IPS-18a (cell line): ENCODE measurements around the gene FLRT1.

Experiments used
- H3K27ac ChIP-seq: one replicate; pipeline ENCODE4 v1.5.1; 2013; ENCODE audit warnings: low read length
- H3K27me3 ChIP-seq: one replicate; pipeline ENCODE4 v1.6.1; 2013; ENCODE audit warnings: mild to moderate bottlenecking, low read length; ENCODE audit not compliant: control insufficient read depth, insufficient read depth
- H3K36me3 ChIP-seq: one replicate; pipeline ENCODE4 v1.6.1; 2013; ENCODE audit warnings: low read depth, low read length; ENCODE audit not compliant: control insufficient read depth
- H3K4me1 ChIP-seq: one replicate; pipeline ENCODE4 v1.6.1; 2013; ENCODE audit warnings: low read depth, low read length; ENCODE audit not compliant: control insufficient read depth
- H3K4me3 ChIP-seq: one replicate; pipeline ENCODE4 v1.5.1; 2013; ENCODE audit warnings: low read length
- H3K9ac ChIP-seq: one replicate; pipeline ENCODE4 v1.6.1; 2013; ENCODE audit warnings: mild to moderate bottlenecking, low read length, moderate library complexity
- H3K9me3 ChIP-seq: one replicate; pipeline ENCODE4 v1.6.1; 2013; ENCODE audit warnings: low read depth, low read length; ENCODE audit not compliant: control insufficient read depth

Gene FLRT1

DNA sequence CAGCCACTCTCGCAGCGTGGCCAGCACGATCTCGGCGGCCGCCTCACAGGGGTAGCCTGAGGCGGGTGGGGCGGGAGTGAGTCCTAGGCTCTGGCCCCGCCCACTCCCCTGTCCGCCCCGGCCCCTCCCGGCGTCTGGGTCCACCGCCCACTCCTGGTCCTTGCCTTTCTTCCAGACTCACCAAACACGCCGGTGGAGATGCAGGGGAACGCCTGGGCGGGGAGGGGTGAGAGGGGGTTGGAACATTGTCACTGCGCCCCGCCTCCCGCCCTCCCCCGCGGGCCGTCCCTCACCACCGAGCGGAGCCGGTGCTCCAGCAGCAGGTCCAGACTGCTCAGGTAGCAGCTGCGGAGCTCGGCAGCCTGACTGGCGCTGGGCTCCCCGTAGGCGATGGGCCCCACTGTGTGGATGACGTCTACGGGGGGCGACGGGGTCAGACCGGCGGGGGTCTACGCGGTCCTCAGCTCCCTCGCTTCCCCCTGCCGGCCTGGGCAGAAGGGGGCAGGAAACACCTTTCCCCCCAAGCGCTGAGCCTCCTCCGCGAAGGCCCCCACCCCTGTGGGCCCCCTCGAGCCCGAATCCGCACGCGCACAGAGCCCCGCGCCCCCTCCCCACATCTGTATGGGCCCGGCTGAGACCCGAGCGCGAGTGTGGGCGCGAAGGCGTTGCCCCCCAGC, 36.2 kb upstream of the FLRT1 start:
- Histone ChIP-seq H3K27me3 (peaks cover 31% of the 10 kb centered on the region), H3K27ac (no peak overlapping the region), H3K4me3 (peak overlapping the region; percentile 56), H3K36me3 (peaks cover 20% of the 10 kb centered on the region), H3K4me1 (peaks cover 6% of the 10 kb centered on the region), H3K9me3 (no peaks in the 10 kb centered on the region), H3K9ac (no peak overlapping the region)

- Histone ChIP-seq H3K36me3 (peaks cover 20% of the 10 kb centered on the region), H3K9ac (no peak overlapping the region), H3K27ac (no peak overlapping the region), H3K27me3 (peaks cover 36% of the 10 kb centered on the region), H3K4me3 (peak overlapping the region; percentile 56), H3K9me3 (no peaks in the 10 kb centered on the region), H3K4me1 (peaks cover 6% of the 10 kb centered on the region)
These were observed 35.5 kb upstream of the FLRT1 start for GRCh38 chr11:64000026-64000739.

GRCh38 chr11:64000740-64001483, 34.8 kb upstream of the FLRT1 start:
- Histone ChIP-seq H3K36me3 (peaks cover 14% of the 10 kb centered on the region), H3K4me1 (peaks cover 6% of the 10 kb centered on the region), H3K27me3 (peaks cover 43% of the 10 kb centered on the region), H3K4me3 (no peak overlapping the region), H3K9me3 (no peaks in the 10 kb centered on the region), H3K27ac (no peak overlapping the region), H3K9ac (no peak overlapping the region)

DNA sequence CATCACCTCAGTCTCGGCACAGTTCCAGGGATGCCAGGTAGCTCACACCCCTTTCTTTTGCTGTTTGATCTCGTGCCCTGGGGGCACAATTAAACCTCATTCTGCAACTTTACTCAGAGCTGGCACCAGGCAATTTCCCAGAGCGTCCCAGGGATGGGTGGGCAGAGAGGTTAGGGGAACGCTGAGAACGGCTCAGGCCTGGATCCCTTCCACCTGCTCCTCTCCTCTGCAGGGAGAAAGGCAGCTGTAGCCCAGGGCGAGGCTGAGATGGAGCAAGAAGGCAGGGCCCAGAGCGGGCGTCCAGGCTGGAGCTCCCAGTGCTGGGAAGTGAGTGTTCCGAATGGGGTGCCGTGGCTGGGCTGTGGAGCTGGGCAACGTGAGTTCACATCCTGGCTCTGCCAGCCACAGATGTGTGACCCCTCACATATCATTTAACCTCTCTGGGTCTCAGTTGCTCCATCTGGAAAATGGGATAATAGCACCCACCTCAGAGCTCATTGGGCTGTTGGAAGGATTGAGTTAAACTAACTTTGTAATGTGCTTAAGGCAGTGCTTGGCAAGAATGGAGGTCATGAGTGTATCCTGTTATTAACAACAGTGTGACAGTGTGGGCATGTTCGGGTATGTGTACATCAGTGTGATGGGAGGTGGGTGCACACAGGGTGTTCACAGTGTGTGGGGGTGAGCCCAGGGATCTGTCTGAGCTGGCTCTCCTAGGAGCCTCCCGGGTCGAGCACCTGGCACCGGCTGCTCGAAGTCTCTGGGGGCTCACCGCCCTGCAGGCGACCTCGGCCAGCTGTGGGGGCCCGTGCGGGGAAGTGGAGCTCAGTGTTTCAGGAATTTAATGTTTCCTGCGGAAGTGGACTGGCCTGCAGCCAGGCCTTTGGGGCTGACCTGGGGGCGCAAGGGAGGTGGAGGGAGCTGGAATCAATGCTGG, 34.0 kb upstream of the FLRT1 start:
- no peaks in the 10 kb centered on the region for H3K9me3 ChIP-seq
- H3K27me3 ChIP-seq, result peaks cover 51% of the 10 kb centered on the region
- peaks cover 6% of the 10 kb centered on the region for H3K4me1 ChIP-seq
- H3K36me3 ChIP-seq, result peaks cover 6% of the 10 kb centered on the region
- no peak overlapping the region for H3K9ac ChIP-seq
- H3K27ac ChIP-seq, result no peak overlapping the region
- no peak overlapping the region for H3K4me3 ChIP-seq

GRCh38 chr11:64003807-64004589, 31.7 kb upstream of the FLRT1 start:
- Histone ChIP-seq H3K9me3 (no peaks in the 10 kb centered on the region), H3K36me3 (no peaks in the 10 kb centered on the region), H3K9ac (no peak overlapping the region), H3K4me1 (no peaks in the 10 kb centered on the region), H3K27me3 (peaks cover 74% of the 10 kb centered on the region), H3K27ac (no peak overlapping the region), H3K4me3 (no peak overlapping the region)

GRCh38 chr11:64004590-64004984, 31.1 kb upstream of the FLRT1 start:
- Histone ChIP-seq H3K4me1 (no peaks in the 10 kb centered on the region), H3K9me3 (no peaks in the 10 kb centered on the region), H3K4me3 (no peak overlapping the region), H3K27ac (no peak overlapping the region), H3K36me3 (no peaks in the 10 kb centered on the region), H3K9ac (no peak overlapping the region), H3K27me3 (peaks cover 79% of the 10 kb centered on the region)

DNA sequence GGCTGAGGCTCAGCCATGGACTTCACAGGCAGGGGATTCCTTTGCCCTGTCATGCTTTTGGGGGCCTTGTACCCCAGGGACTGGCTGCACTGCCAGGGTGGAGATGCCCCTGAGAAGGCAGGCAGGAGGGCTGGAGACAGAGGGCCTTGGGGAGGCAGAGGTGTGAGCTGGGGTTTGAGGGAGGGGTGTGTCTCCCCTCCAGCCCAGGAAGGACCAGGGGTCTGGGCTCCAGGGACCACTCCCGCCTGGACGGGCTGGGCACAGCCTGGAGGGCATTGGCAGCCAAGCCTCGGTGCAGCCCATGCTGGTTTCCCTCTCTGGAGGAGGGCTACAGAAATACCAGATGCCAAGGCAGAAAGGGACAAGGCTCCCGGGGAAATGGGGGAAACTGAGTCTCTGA, 30.0 kb upstream of the FLRT1 start:
- H3K4me3 ChIP-seq, result no peak overlapping the region
- H3K27me3 ChIP-seq, result peaks cover 77% of the 10 kb centered on the region

DNA sequence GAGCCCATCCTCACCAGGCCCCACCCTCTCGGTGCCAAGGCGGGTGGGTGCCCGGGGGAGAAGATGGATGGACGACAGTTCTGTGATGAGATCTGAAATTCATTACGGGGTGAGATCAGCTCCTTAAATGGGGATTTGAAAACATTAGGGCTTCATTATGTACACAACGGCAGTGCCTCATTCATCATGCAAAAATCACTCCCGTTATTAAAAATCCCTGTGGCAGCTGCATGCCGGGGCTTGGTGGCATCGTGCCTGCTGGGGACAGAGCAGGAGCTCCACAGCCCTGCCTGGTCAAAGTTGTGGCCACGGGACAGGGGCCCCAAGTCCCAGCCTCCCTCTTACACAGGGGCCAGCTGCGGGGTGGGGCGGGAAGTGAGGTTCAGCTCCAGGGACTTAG, 29.3 kb upstream of the FLRT1 start:
- Histone ChIP-seq H3K4me3 (no peak overlapping the region), H3K36me3 (no peaks in the 10 kb centered on the region), H3K27me3 (peaks cover 73% of the 10 kb centered on the region), H3K27ac (no peak overlapping the region), H3K9me3 (no peaks in the 10 kb centered on the region), H3K4me1 (no peaks in the 10 kb centered on the region), H3K9ac (no peak overlapping the region)

More for the DNA sequence above, 30.0 kb upstream of the FLRT1 start:
- Histone ChIP-seq H3K4me1 (no peaks in the 10 kb centered on the region), H3K9ac (no peak overlapping the region), H3K27ac (no peak overlapping the region), H3K36me3 (no peaks in the 10 kb centered on the region), H3K9me3 (no peaks in the 10 kb centered on the region)

GRCh38 chr11:64007160-64007628, 28.5 kb upstream of the FLRT1 start:
- no peak overlapping the region for H3K9ac ChIP-seq

GRCh38 chr11:64007629-64008282, 28.0 kb upstream of the FLRT1 start:
- H3K27me3 ChIP-seq, result peaks cover 74% of the 10 kb centered on the region
- no peaks in the 10 kb centered on the region for H3K4me1 ChIP-seq
- H3K36me3 ChIP-seq, result no peaks in the 10 kb centered on the region
- no peak overlapping the region for H3K9ac ChIP-seq
- peak overlapping the region; percentile 47 for H3K4me3 ChIP-seq
- H3K9me3 ChIP-seq, result no peaks in the 10 kb centered on the region
- no peak overlapping the region for H3K27ac ChIP-seq

More at GRCh38 chr11:64007160-64007628, 28.5 kb upstream of the FLRT1 start:
- peak overlapping the region; percentile 47 for H3K4me3 ChIP-seq
- no peaks in the 10 kb centered on the region for H3K36me3 ChIP-seq
- peaks cover 74% of the 10 kb centered on the region for H3K27me3 ChIP-seq
- no peaks in the 10 kb centered on the region for H3K9me3 ChIP-seq
- H3K4me1 ChIP-seq, result no peaks in the 10 kb centered on the region
- H3K27ac ChIP-seq, result no peak overlapping the region
